ENCODE measurements around the gene ZNF230. TPM values are rescaled to one million over a fixed set of nuclear protein-coding genes. Genes with fewer than 3 reads are reported as not detected.

The ZNF230 gene
- total RNA-seq, 1 donor from 2014 or later = 1.7 TPM

- no peak for DNase-seq (ENCODE audit: low read depth)
- no peak for TF ChIP-seq CTCF (conservative IDR thresholded peaks at IDR 0.05; ENCODE audit: low read depth, low read length)
- H3K4me3 ChIP-seq (ENCODE audit: low read depth, low read length) = no peak overlapping the region
Measured at GRCh38 chr19:44026622-44027021, 23.9 kb downstream of the ZNF230 start.

DNA sequence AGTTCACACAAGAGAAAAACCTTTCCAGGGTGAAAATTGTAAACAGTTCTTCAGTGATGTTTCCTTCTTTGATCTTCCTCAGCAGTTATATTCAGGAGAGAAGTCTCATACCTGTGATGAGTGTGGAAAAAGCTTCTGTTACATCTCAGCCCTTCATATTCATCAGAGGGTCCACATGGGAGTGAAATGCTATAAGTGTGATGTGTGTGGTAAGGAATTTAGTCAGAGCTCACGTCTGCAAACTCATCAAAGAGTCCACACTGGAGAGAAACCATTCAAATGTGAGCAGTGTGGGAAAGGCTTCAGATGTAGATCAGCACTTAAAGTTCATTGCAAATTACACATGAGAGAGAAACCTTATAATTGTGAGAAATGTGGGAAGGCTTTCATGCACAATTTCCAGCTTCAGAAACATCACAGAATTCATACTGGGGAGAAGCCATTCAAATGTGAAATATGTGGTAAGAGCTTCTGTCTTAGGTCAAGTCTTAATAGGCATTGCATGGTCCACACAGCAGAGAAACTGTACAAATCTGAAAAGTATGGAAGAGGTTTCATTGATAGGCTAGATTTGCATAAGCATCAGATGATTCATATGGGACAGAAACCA, 29.3 kb downstream of the ZNF230 start:
- DNase-seq (ENCODE audit: low read depth) = no peak
- no peak for TF ChIP-seq CTCF (conservative IDR thresholded peaks at IDR 0.05; ENCODE audit: low read depth, low read length)
- no peak overlapping the region for H3K4me3 ChIP-seq (ENCODE audit: low read depth, low read length)

- TF ChIP-seq CTCF (conservative IDR thresholded peaks at IDR 0.05; ENCODE audit: low read depth, low read length) = no peak
- no peak for DNase-seq (ENCODE audit: low read depth)
- no peak overlapping the region for H3K4me3 ChIP-seq (ENCODE audit: low read depth, low read length)
Measured at GRCh38 chr19:44042147-44042546, 39.4 kb downstream of the ZNF230 start.

GRCh38 chr19:44050740-44051649, 48.2 kb downstream of the ZNF230 start:
- DNase-seq (ENCODE audit: low read depth) = no peak
- peak overlapping the region; percentile 92 for H3K4me3 ChIP-seq (ENCODE audit: low read depth, low read length)
- no peak for TF ChIP-seq CTCF (conservative IDR thresholded peaks at IDR 0.05; ENCODE audit: low read depth, low read length)

- peak within 1 kb of the TSS; percentile 92 for H3K4me3 ChIP-seq (ENCODE audit: low read depth, low read length)
- peak; percentile 68 for DNase-seq (ENCODE audit: low read depth)
- TF ChIP-seq CTCF (conservative IDR thresholded peaks at IDR 0.05; ENCODE audit: low read depth, low read length) = no peak
Measured at GRCh38 chr19:44051650-44052402, 49.1 kb downstream of the ZNF230 start, which contains the start of gene ZNF223. Gene ZNF223 (plus strand): TSS chr19:44052036. CDS start chr19:44055177, 3,141 bp downstream.

- TF ChIP-seq CTCF (conservative IDR thresholded peaks at IDR 0.05; ENCODE audit: low read depth, low read length) = no peak
- no peak overlapping the region for H3K4me3 ChIP-seq (ENCODE audit: low read depth, low read length)
- no peak for DNase-seq (ENCODE audit: low read depth)
Measured at GRCh38 chr19:44055870-44056269, 53.1 kb downstream of the ZNF230 start.

Measured in epithelial cell of proximal tubule (primary cell).